Activated CD8-positive, alpha-beta memory T cell treated with anti-CD3 and anti-CD28 coated beads, Interleukin-2, amount 10 ng/mL, durations not matched to agents 7 days and 5 days (primary cell): ENCODE data around the gene CREB5. TPM values are rescaled to one million over a fixed set of nuclear protein-coding genes. Genes with fewer than 3 reads are reported as not detected.

Experiments
- ATAC-seq: fragments of 150-1000 bp; cut with Tn5 transposase; one replicate; pipeline ENCODE4 v1.10.0; 2021; ENCODE audit warnings: moderate library complexity
- CTCF ChIA-PET: fragments of 350-600 bp; sonication (Branson Sonifier 250); formaldehyde crosslinking; loops from one replicate; lab custom pipeline; 2021; ENCODE audit warnings: antibody characterized with exemption; lab: Charles Lee
- DNase-seq: peaks from one replicate; pipeline ENCODE4 v3.0.0-alpha.2; 2020
- H3K27ac Mint-ChIP-seq: one replicate; pipeline ENCODE4 v1.8.0; 2021; ENCODE audit warnings: mild to moderate bottlenecking, mixed read lengths
- H3K27me3 Mint-ChIP-seq: one replicate; pipeline ENCODE4 v1.8.0; 2021; ENCODE audit warnings: mixed read lengths
- H3K36me3 Mint-ChIP-seq: one replicate; pipeline ENCODE4 v1.8.0; 2021; ENCODE audit warnings: mild to moderate bottlenecking, mixed read lengths
- H3K4me1 Mint-ChIP-seq: one replicate; pipeline ENCODE4 v1.8.0; 2021; ENCODE audit warnings: mixed read lengths
- H3K4me3 Mint-ChIP-seq: one replicate; pipeline ENCODE4 v1.8.0; 2021; ENCODE audit warnings: mild to moderate bottlenecking, moderate library complexity, mixed read lengths
- H3K9me3 Mint-ChIP-seq: one replicate; pipeline ENCODE4 v1.8.0; 2022; ENCODE audit warnings: low read depth, mixed read lengths
- total RNA-seq, 2 experiments: library from RNA; stranded (reverse); gene quantifications; one replicate each; pipeline ENCODE4 v1.2.3, GENCODE V29; 2021

Gene CREB5
- total RNA-seq, 2 experiments from 2014 or later, result not detected

- no peaks in the 10 kb centered on the region for H3K36me3 Mint-ChIP-seq
- no peak overlapping the region for H3K4me3 Mint-ChIP-seq
- peaks cover 5% of the 10 kb centered on the region for H3K27me3 Mint-ChIP-seq
- DNase-seq, result no peak
- H3K27ac Mint-ChIP-seq, result no peak overlapping the region
- H3K9me3 Mint-ChIP-seq, result no peaks in the 10 kb centered on the region
- CTCF ChIA-PET, result interaction anchor here (0.8 kb wide), 1 partner anchor 24 kb away, joined by 3 read pairs; no protein-coding TSS in a partner anchor
- no peaks in the 10 kb centered on the region for H3K4me1 Mint-ChIP-seq
- ATAC-seq, result no peak
These were observed 257.0 kb downstream of the CREB5 start for GRCh38 chr7:28669330-28669729.

GRCh38 chr7:28671526-28671925 lies 259.2 kb downstream of the CREB5 start:
- H3K36me3 Mint-ChIP-seq, result no peaks in the 10 kb centered on the region
- H3K27ac Mint-ChIP-seq, result no peak overlapping the region
- H3K4me1 Mint-ChIP-seq, result no peaks in the 10 kb centered on the region
- DNase-seq (no peak), ATAC-seq (no peak)
- no peak overlapping the region for H3K4me3 Mint-ChIP-seq
- CTCF ChIA-PET, result no interaction called here
- no peaks in the 10 kb centered on the region for H3K9me3 Mint-ChIP-seq
- H3K27me3 Mint-ChIP-seq, result no peaks in the 10 kb centered on the region

DNA sequence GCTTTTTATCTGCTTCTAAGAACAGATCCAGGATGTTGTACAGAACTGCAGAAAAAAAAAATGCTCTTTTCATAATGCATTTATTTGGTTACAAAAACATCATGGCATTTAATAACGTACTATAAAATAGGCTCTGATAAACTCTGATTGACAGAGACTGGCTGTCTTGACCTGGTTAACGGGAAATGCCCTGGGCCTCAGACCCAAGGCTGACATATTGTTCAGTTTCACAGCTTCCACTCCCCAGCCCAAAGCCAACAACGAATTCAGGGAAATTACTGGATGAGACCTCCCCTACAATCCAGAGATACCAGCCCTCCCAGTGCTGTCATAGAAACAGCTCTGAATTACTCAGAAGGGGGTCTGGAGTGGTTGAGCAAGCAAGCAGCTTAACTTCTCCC lies 260.1 kb downstream of the CREB5 start:
- CTCF ChIA-PET, result no interaction called here
- no peak for ATAC-seq
- no peaks in the 10 kb centered on the region for H3K9me3 Mint-ChIP-seq

GRCh38 chr7:28674359-28674782 lies 262.1 kb downstream of the CREB5 start:
- Mint-ChIP-seq H3K9me3 (no peaks in the 10 kb centered on the region), H3K4me1 (no peaks in the 10 kb centered on the region), H3K27me3 (no peaks in the 10 kb centered on the region), H3K4me3 (no peak overlapping the region), H3K27ac (no peak overlapping the region), H3K36me3 (no peaks in the 10 kb centered on the region)
- CTCF ChIA-PET, result no interaction called here
- DNase-seq (no peak), ATAC-seq (no peak)

More for the DNA sequence above, 260.1 kb downstream of the CREB5 start:
- Mint-ChIP-seq H3K4me3 (no peak overlapping the region), H3K36me3 (no peaks in the 10 kb centered on the region), H3K4me1 (no peaks in the 10 kb centered on the region), H3K27me3 (no peaks in the 10 kb centered on the region), H3K27ac (no peak overlapping the region)
- no peak for DNase-seq

GRCh38 chr7:28675429-28675828 lies 263.1 kb downstream of the CREB5 start:
- CTCF ChIA-PET, result no interaction called here
- Mint-ChIP-seq H3K27me3 (no peaks in the 10 kb centered on the region), H3K4me1 (no peaks in the 10 kb centered on the region), H3K36me3 (no peaks in the 10 kb centered on the region), H3K9me3 (no peaks in the 10 kb centered on the region), H3K4me3 (no peak overlapping the region), H3K27ac (no peak overlapping the region)
- ATAC-seq (no peak), DNase-seq (no peak)

- Mint-ChIP-seq H3K27ac (no peak overlapping the region), H3K4me3 (no peak overlapping the region), H3K9me3 (no peaks in the 10 kb centered on the region), H3K4me1 (no peaks in the 10 kb centered on the region), H3K36me3 (no peaks in the 10 kb centered on the region), H3K27me3 (no peaks in the 10 kb centered on the region)
- CTCF ChIA-PET, result no interaction called here
- DNase-seq (no peak), ATAC-seq (no peak)
These were observed 265.4 kb downstream of the CREB5 start for GRCh38 chr7:28677668-28678067.

DNA sequence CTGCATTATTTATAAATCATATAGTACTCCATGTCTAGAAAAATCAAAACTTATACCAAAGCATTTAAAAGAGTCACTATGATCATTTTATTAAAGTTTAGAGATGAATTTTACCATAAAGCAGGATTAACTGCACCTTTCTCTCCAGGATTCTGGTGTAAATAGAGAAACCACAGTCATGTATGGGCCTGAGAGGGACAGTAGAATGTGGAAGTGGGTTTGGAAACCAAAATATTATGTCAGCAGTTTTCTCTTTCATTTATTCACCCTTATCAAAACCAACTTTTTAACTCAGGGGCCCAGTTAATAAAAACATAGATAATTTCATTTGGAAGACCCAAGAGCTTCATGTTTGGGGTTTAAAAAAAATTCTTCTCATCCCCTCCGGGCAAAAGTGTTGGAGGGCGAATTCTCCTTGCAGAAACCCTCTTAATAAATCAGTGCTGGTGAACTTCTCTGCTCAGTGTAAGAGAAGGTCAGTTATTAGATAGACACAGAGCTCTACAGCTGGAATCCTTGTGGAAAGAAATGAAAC lies 266.2 kb downstream of the CREB5 start:
- H3K4me1 Mint-ChIP-seq, result no peaks in the 10 kb centered on the region
- DNase-seq (no peak), ATAC-seq (no peak)
- CTCF ChIA-PET, result no interaction called here
- H3K4me3 Mint-ChIP-seq, result no peak overlapping the region
- H3K36me3 Mint-ChIP-seq, result no peaks in the 10 kb centered on the region
- no peaks in the 10 kb centered on the region for H3K27me3 Mint-ChIP-seq
- no peaks in the 10 kb centered on the region for H3K9me3 Mint-ChIP-seq
- no peak overlapping the region for H3K27ac Mint-ChIP-seq

- DNase-seq, result no peak
- CTCF ChIA-PET, result no interaction called here
- Mint-ChIP-seq H3K27me3 (peaks cover 10% of the 10 kb centered on the region), H3K4me3 (no peak overlapping the region), H3K4me1 (no peaks in the 10 kb centered on the region), H3K27ac (no peak overlapping the region), H3K36me3 (no peaks in the 10 kb centered on the region), H3K9me3 (no peaks in the 10 kb centered on the region)
- no peak for ATAC-seq
These were observed 269.5 kb downstream of the CREB5 start for GRCh38 chr7:28681693-28682310.

GRCh38 chr7:28682801-28683200 lies 270.5 kb downstream of the CREB5 start:
- ATAC-seq, result no peak
- H3K36me3 Mint-ChIP-seq, result no peaks in the 10 kb centered on the region
- peaks cover 10% of the 10 kb centered on the region for H3K27me3 Mint-ChIP-seq
- no peak overlapping the region for H3K27ac Mint-ChIP-seq
- CTCF ChIA-PET, result no interaction called here
- DNase-seq, result no peak
- no peak overlapping the region for H3K4me3 Mint-ChIP-seq
- H3K9me3 Mint-ChIP-seq, result no peaks in the 10 kb centered on the region
- no peaks in the 10 kb centered on the region for H3K4me1 Mint-ChIP-seq

- H3K27me3 Mint-ChIP-seq, result peaks cover 10% of the 10 kb centered on the region
These were observed 272.4 kb downstream of the CREB5 start for GRCh38 chr7:28684650-28685241.

DNA sequence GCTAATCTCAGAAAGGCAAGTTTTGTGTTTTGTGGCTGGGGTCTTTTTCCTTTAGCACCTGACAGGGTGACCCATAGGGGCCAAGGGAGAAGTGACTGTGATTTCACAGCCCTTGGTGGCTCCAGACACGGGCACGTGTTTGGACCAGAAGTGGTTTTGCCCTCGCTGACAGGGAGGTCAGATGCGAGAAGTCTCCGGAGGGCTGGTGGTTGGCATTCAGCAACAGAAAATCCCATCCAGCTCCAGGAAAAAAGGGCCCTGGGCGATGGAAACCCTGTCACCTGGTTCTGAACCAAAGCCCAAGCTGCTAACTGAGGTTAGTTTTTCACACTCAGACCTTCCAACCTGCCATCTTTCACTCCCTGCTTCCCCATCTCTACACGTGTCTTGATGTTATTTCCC lies 272.9 kb downstream of the CREB5 start:
- H3K27me3 Mint-ChIP-seq, result peaks cover 10% of the 10 kb centered on the region
- H3K27ac Mint-ChIP-seq, result no peak overlapping the region
- H3K9me3 Mint-ChIP-seq, result no peaks in the 10 kb centered on the region
- no peaks in the 10 kb centered on the region for H3K4me1 Mint-ChIP-seq
- no peaks in the 10 kb centered on the region for H3K36me3 Mint-ChIP-seq
- ATAC-seq (no peak), DNase-seq (no peak)
- H3K4me3 Mint-ChIP-seq, result no peak overlapping the region
- CTCF ChIA-PET, result no interaction called here

More at GRCh38 chr7:28684650-28685241, 272.4 kb downstream of the CREB5 start:
- CTCF ChIA-PET, result no interaction called here
- H3K27ac Mint-ChIP-seq, result no peak overlapping the region
- H3K4me1 Mint-ChIP-seq, result no peaks in the 10 kb centered on the region
- ATAC-seq, result no peak
- H3K9me3 Mint-ChIP-seq, result no peaks in the 10 kb centered on the region
- no peak for DNase-seq
- no peaks in the 10 kb centered on the region for H3K36me3 Mint-ChIP-seq
- H3K4me3 Mint-ChIP-seq, result no peak overlapping the region

DNA sequence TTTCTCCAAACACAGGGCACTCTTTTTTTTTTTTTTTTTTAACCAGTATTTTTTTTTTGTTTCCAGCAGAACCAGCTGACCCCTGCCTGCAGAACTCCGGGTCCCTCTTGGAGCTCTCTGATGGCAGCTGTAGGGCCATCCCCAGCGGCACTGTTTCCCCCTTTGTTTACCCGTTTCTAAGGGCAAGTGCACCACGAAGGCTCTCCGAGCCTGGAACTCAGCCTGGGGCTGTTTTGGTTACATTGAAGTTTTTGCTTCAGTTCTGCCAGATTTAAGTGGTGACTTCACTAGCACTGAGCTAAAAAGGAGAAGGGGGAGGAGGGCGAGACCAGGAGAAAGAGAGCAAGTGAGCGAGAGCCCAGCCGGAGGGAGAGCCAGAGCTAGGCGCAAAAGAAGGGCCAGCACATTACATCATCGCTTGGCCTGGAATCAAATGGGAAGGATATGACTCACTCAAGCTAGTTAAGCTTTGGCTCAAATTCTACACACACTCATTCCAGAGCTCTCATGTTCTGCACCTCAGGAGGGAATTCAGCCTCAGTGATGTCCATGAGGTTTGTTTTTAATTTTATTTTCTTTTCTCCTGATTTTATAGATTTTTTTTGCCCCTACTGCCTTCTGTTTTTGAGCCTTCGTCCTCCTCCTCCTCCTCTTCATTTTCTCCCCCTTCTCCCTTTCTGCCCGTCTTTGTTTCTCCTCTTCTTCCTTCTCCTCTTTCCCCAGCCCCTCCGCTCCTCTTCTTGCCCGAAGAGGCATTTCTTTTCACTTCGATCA lies 273.5 kb downstream of the CREB5 start:
- CTCF ChIA-PET, result no interaction called here
- Mint-ChIP-seq H3K4me3 (no peak overlapping the region), H3K36me3 (no peaks in the 10 kb centered on the region), H3K27me3 (peaks cover 10% of the 10 kb centered on the region), H3K9me3 (no peaks in the 10 kb centered on the region), H3K4me1 (no peaks in the 10 kb centered on the region), H3K27ac (no peak overlapping the region)
- DNase-seq (no peak), ATAC-seq (no peak)

DNA sequence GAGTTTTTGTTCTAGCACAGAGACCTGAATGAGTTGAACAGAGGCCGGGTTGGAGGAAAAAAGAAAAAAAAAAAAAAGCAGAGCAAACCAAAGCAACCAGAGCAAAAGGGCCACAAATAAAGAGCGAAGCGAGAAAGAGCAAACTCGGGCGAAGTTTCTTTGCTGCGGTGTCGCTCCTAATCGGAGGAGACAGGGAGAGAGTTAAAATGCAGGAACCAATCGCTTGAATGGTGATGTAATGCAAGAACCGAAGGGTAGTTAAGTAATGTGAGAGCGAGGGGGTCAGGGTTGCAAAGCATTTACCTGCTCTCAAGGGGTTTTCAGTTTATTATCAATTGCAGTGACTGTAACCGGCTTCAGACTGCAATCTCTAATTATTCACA lies 274.1 kb downstream of the CREB5 start:
- DNase-seq (no peak), ATAC-seq (no peak)
- no peaks in the 10 kb centered on the region for H3K36me3 Mint-ChIP-seq
- H3K4me1 Mint-ChIP-seq, result no peaks in the 10 kb centered on the region
- no peak overlapping the region for H3K4me3 Mint-ChIP-seq
- peaks cover 10% of the 10 kb centered on the region for H3K27me3 Mint-ChIP-seq
- H3K9me3 Mint-ChIP-seq, result no peaks in the 10 kb centered on the region
- CTCF ChIA-PET, result no interaction called here
- H3K27ac Mint-ChIP-seq, result no peak overlapping the region

GRCh38 chr7:28687537-28687936 lies 275.2 kb downstream of the CREB5 start:
- no peak overlapping the region for H3K27ac Mint-ChIP-seq
- CTCF ChIA-PET, result no interaction called here
- H3K36me3 Mint-ChIP-seq, result no peaks in the 10 kb centered on the region
- H3K27me3 Mint-ChIP-seq, result peaks cover 10% of the 10 kb centered on the region
- H3K9me3 Mint-ChIP-seq, result no peaks in the 10 kb centered on the region
- no peak overlapping the region for H3K4me3 Mint-ChIP-seq
- ATAC-seq (no peak), DNase-seq (no peak)
- H3K4me1 Mint-ChIP-seq, result no peaks in the 10 kb centered on the region
